Measurements from ENCODE around the gene AP1G2. TPM values are rescaled to one million over a fixed set of nuclear protein-coding genes. Genes with fewer than 3 reads are reported as not detected.

Gene AP1G2
- total and polyA plus RNA-seq, 2 of the 4 experiments (the other 2 are of a cell fraction): 2.9 to 19.2 TPM

DNA sequence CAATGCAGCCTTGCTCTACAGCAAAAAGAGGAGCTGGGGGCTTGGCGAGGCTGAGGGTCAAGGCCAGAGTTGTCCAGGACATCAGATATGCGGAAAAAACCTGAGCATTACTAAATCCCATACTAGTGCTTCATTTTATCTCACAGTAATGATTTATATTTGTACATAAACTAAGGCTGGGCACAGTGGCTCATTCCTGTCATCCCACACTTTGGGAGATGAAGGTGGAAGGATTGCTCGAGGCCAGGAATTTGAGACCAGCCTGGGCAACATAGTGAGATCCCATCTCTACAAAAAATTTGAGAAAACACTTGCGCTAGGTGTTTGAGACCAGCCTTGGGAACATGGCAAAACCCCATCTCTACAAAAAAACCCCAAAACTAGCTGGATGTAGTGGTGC is 22.6 kb upstream of the AP1G2 start:
- BruUV-seq (replicated peaks): no TSS peak
- Histone ChIP-seq H3K23ac (ENCODE audit: low read depth, low read length) (no peak overlapping the region), H3K18ac (ENCODE audit: low read depth, low read length) (no peak overlapping the region), H3K27ac (ENCODE audit: insufficient read depth, low read length) (no peak overlapping the region), H3K79me1 (ENCODE audit: low read depth in 1 of 2, low read length in 2 of 2) (no peaks in the 10 kb centered on the region), H3K9me3 (ENCODE audit: control insufficient read depth, insufficient read depth, low read length) (no peaks in the 10 kb centered on the region), H3K4me1 (ENCODE audit: control insufficient read depth, insufficient read depth, low read length) (no peaks in the 10 kb centered on the region), H3K9me1 (ENCODE audit: insufficient read depth, low read length) (no peaks in the 10 kb centered on the region), H3K4ac (ENCODE audit: low read depth, low read length) (no peak overlapping the region), H3K14ac (replicated peaks; ENCODE audit: low read depth, low read length) (no peak overlapping the region), H4K91ac (ENCODE audit: insufficient read depth, low read depth, low read length) (no peak overlapping the region), H2BK15ac (ENCODE audit: low read depth, low read length) (no peak overlapping the region), H4K20me1 (ENCODE audit: insufficient read depth, low read length) (no peaks in the 10 kb centered on the region), H3K27me3 (ENCODE audit: control insufficient read depth, insufficient read depth, low read length) (no peaks in the 10 kb centered on the region), H2AK5ac (ENCODE audit: low read depth, low read length) (no peak overlapping the region), H3K4me3 (ENCODE audit: insufficient read depth, low read depth, low read length) (no peak overlapping the region), H2BK5ac (ENCODE audit: low read depth, low read length, poor library complexity, severe bottlenecking) (no peak overlapping the region), H4K8ac (ENCODE audit: low read depth in 2 of 2, low read length in 2 of 2) (no peak overlapping the region), H2AK9ac (replicated peaks; ENCODE audit: low read depth, low read length, poor library complexity) (no peak overlapping the region), H2BK20ac (ENCODE audit: low read depth, low read length) (no peak overlapping the region), H3K36me3 (ENCODE audit: control insufficient read depth, insufficient read depth, low read length) (no peaks in the 10 kb centered on the region), H3K56ac (ENCODE audit: extremely low read depth, insufficient read depth, low read length) (no peak overlapping the region), H2AFZ (replicated peaks; ENCODE audit: low read length, poor library complexity) (no peak overlapping the region), H3K9ac (ENCODE audit: low read depth, low read length) (no peak overlapping the region), H4K5ac (ENCODE audit: low read depth, low read length) (no peak overlapping the region), H2BK120ac (ENCODE audit: low read depth, low read length) (no peak overlapping the region), H3K4me2 (ENCODE audit: low read depth, low read length) (no peak overlapping the region)
- ATAC-seq (ENCODE audit: low read depth) (no peak), DNase-seq (no peak)
- ChIA-PET CTCF (interaction anchor here (0.9 kb wide), 1 partner anchor 112 kb away, joined by 5 read pairs; no protein-coding TSS in a partner anchor), POLR2A (ENCODE audit: unreplicated experiment) (interaction anchor here (0.7 kb wide), 1 partner anchor 313 kb away, joined by 23 read pairs; no protein-coding TSS in a partner anchor)
- TF ChIP-seq MXI1 (IDR thresholded peaks at IDR 0.05; ENCODE audit: borderline replicate concordance, low read depth, low read length) (no peak), SMC3 (IDR thresholded peaks at IDR 0.05; ENCODE audit: low read depth, low read length) (no peak), MAZ (IDR thresholded peaks at IDR 0.05; ENCODE audit: borderline replicate concordance, low read depth, low read length) (no peak)
- dilution Hi-C loops (cut with HindIII; ENCODE audit: low sequenced_read_pairs, unreplicated experiment): no loop called here
- WGBS, 2 experiments (ENCODE audit: extremely low coverage in 2 of 2, insufficient read length in 1 of 2): no CpG with 5 or more reads among the region's 4 CpGs
- in situ Hi-C loops (cut with MboI; ENCODE audit: low sequenced_read_pairs): no loop called here
- intact Hi-C loops (cut with micrococcal nuclease): no loop called here

Data from IMR-90 (cell line).